A673 (cell line): ENCODE data around the gene NKD1. TPM values are rescaled to one million over a fixed set of nuclear protein-coding genes. Genes with fewer than 3 reads are reported as not detected.

Experiments used
- BruUV-seq: library from RNA; stranded (reverse); fragments of 400-500 nt; replicated peaks from 2 replicates; lab custom pipeline; 2021; lab: Mats Ljungman, UMichigan
- CTCF ChIA-PET: fragments of 300-600 bp; sonication (Branson Sonifier 250); formaldehyde crosslinking; loops from one replicate; lab custom pipeline; 2022; ENCODE audit warnings: antibody characterized with exemption; lab: Charles Lee
- POLR2A ChIA-PET: fragments of 300-600 bp; sonication (Branson Sonifier 250); formaldehyde crosslinking; loops from one replicate; lab custom pipeline; 2022; ENCODE audit warnings: antibody characterized with exemption; ENCODE audit not compliant: low non-redundant PET; lab: Charles Lee
- DNase-seq: peaks from one replicate; pipeline ENCODE4 v3.0.0-alpha.2; 2015; ENCODE audit warnings: low spot score
- H3K27ac ChIP-seq: fragments of 200-600 bp; sonication (generic); 2 replicates; pipeline ENCODE4 v1.5.1; 2016; ENCODE audit warnings: mixed run types, low read depth, mild to moderate bottlenecking, mixed read lengths, antibody characterized with exemption, low read length; ENCODE audit not compliant: poor library complexity, severe bottlenecking
- H3K27me3 ChIP-seq: fragments of 200-600 bp; sonication (generic); replicated peaks from 2 replicates; pipeline ENCODE4 v1.6.1; 2017; ENCODE audit warnings: mixed run types, low read depth, mild to moderate bottlenecking, mixed read lengths, antibody characterized with exemption, low read length; ENCODE audit not compliant: insufficient read depth, poor library complexity
- H3K36me3 ChIP-seq: fragments of 200-600 bp; sonication (generic); 2 replicates; pipeline ENCODE4 v1.6.1; 2016; ENCODE audit warnings: mixed run types, mild to moderate bottlenecking, mixed read lengths, antibody characterized with exemption, low read length; ENCODE audit not compliant: insufficient read depth, poor library complexity, severe bottlenecking
- H3K4me1 ChIP-seq: fragments of 200-600 bp; sonication (generic); 2 replicates; pipeline ENCODE4 v1.6.1; 2017; ENCODE audit warnings: mixed run types, mild to moderate bottlenecking, mixed read lengths, antibody characterized with exemption, low read length; ENCODE audit not compliant: insufficient read depth, poor library complexity, severe bottlenecking
- H3K4me3 ChIP-seq: fragments of 200-600 bp; sonication (generic); 2 replicates; pipeline ENCODE4 v1.5.1; 2016; ENCODE audit warnings: low read depth, mixed run types, mild to moderate bottlenecking, mixed read lengths, low read length; ENCODE audit not compliant: poor library complexity, severe bottlenecking
- H3K9me3 ChIP-seq: fragments of 200-600 bp; sonication (generic); 2 replicates; pipeline ENCODE4 v1.6.1; 2016; ENCODE audit warnings: mixed run types, low read depth, mild to moderate bottlenecking, mixed read lengths, antibody characterized with exemption, low read length; ENCODE audit not compliant: poor library complexity, severe bottlenecking
- CTCF ChIP-seq: fragments of 300-800, 200-600 bp; sonication (generic); conservative IDR thresholded peaks from 2 replicates; pipeline ENCODE4 v1.5.1; 2017; ENCODE audit warnings: low read depth, mild to moderate bottlenecking, antibody characterized with exemption, low read length, moderate library complexity, mixed read lengths
- EZH2 ChIP-seq: fragments of 200-600 bp; sonication (generic); IDR thresholded peaks from 2 replicates; pipeline ENCODE4 v1.6.1; 2017; ENCODE audit warnings: borderline replicate concordance, low read depth, mild to moderate bottlenecking, mixed read lengths, antibody characterized with exemption, low read length; ENCODE audit not compliant: poor library complexity, severe bottlenecking
- intact Hi-C: fragments of 100-400 bp; cut with micrococcal nuclease; formaldehyde crosslinking; loops from one replicate; pipeline ENCODE4 v1.10.0; 2022; ENCODE audit not compliant: unreplicated experiment
- total RNA-seq: library from RNA; stranded (reverse); gene quantifications from 2 replicates; pipeline ENCODE4 v1.2.3, GENCODE V29; 2021

The NKD1 gene
- total RNA-seq, 1 experiment from 2014 or later = 1.1 TPM

GRCh38 chr16:50612849-50613198 lies 64.6 kb downstream of the NKD1 start:
- no peak overlapping the region for H3K27ac ChIP-seq
- no peaks in the 10 kb centered on the region for H3K9me3 ChIP-seq
- DNase-seq = no peak
- POLR2A ChIA-PET = no interaction called here
- no peaks in the 10 kb centered on the region for H3K27me3 ChIP-seq
- TF ChIP-seq EZH2 = no peak
- TF ChIP-seq CTCF = no peak
- no peaks in the 10 kb centered on the region for H3K36me3 ChIP-seq
- H3K4me3 ChIP-seq = no peak overlapping the region
- CTCF ChIA-PET = no interaction called here
- no TSS peak for BruUV-seq
- intact Hi-C loops = no loop called here
- H3K4me1 ChIP-seq = no peaks in the 10 kb centered on the region

- ChIA-PET CTCF (no interaction called here), POLR2A (no interaction called here)
- no peaks in the 10 kb centered on the region for H3K9me3 ChIP-seq
- no peak for DNase-seq
- H3K4me3 ChIP-seq = no peak overlapping the region
- H3K27ac ChIP-seq = no peak overlapping the region
- TF ChIP-seq CTCF (no peak), EZH2 (no peak)
- intact Hi-C loops = no loop called here
- BruUV-seq = no TSS peak
- no peaks in the 10 kb centered on the region for H3K36me3 ChIP-seq
- no peaks in the 10 kb centered on the region for H3K27me3 ChIP-seq
- H3K4me1 ChIP-seq = no peaks in the 10 kb centered on the region
Measured at GRCh38 chr16:50613281-50613963, 65.2 kb downstream of the NKD1 start.

GRCh38 chr16:50613964-50614474 lies 65.8 kb downstream of the NKD1 start:
- H3K9me3 ChIP-seq = no peaks in the 10 kb centered on the region

More at GRCh38 chr16:50613964-50614474, 65.8 kb downstream of the NKD1 start:
- POLR2A ChIA-PET = interaction anchor here (0.6 kb wide), 1 partner anchor 518 kb away, joined by 4 read pairs; no protein-coding TSS in a partner anchor
- no TSS peak for BruUV-seq
- Histone ChIP-seq H3K27ac (no peak overlapping the region), H3K4me3 (no peak overlapping the region), H3K4me1 (no peaks in the 10 kb centered on the region), H3K27me3 (no peaks in the 10 kb centered on the region), H3K36me3 (no peaks in the 10 kb centered on the region)
- DNase-seq = no peak
- TF ChIP-seq EZH2 (no peak), CTCF (no peak)
- CTCF ChIA-PET = no interaction called here
- intact Hi-C loops = no loop called here
